ENCODE measurements around the gene USP31.
"Not testable (repeated sequence)": the region's sequence is repeated elsewhere in the genome, so short reads cannot be mapped to it uniquely, and the experiment has no call there.

USP31 gene

DNA sequence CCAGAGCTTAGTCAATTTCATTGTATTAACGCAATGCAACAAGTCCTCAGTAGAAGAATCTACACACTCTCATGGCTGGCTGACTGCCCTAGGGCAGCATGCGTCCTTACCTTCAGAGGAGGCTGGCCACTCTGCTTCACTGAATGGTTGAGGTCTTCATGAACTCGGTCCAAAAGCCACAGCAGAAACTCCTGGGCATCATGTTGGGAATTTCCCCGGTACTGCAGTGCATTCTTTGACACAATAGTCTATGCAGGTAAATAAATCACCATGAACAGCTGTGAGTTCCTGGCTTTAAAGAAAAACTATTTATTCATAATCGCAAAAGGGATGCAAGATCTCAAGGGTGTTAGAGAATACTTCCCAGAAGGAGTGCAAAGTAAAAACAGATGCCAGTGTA, 41.3 kb downstream of the USP31 start:
- TF ChIP-seq CTCF (IDR thresholded peaks at IDR 0.05; ENCODE audit: control insufficient read depth, extremely low read depth, insufficient read depth): no peak
- H3K4me3 ChIP-seq (ENCODE audit: low read depth, low read length): no peak overlapping the region
- no peak for DNase-seq (ENCODE audit: low read depth)

DNA sequence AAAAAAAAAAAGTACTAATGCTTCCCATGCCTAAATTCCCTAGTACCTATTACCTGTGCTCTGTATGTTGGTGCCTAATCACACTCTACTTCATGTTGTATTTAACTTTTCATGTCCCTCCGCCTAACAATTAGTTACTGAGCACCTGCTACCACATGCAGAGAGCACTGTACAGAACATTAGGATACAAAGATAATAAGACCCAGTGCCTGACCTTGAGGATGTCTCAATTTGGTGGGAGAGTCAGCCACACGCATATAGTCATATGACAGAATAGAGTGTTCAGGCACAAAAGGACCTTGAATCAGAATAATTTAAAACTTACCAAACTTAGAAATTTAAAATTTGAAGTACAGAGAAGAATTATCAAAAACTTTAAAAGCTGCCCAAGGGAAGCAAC, 42.1 kb downstream of the USP31 start:
- no peak for TF ChIP-seq CTCF (IDR thresholded peaks at IDR 0.05; ENCODE audit: control insufficient read depth, extremely low read depth, insufficient read depth)
- DNase-seq (ENCODE audit: low read depth): no peak
- no peak overlapping the region for H3K4me3 ChIP-seq (ENCODE audit: low read depth, low read length)

- no peak for TF ChIP-seq CTCF (IDR thresholded peaks at IDR 0.05; ENCODE audit: control insufficient read depth, extremely low read depth, insufficient read depth)
- DNase-seq (ENCODE audit: low read depth): peak; percentile 22
Observed at GRCh38 chr16:23105309-23105708, 43.9 kb downstream of the USP31 start.

DNA sequence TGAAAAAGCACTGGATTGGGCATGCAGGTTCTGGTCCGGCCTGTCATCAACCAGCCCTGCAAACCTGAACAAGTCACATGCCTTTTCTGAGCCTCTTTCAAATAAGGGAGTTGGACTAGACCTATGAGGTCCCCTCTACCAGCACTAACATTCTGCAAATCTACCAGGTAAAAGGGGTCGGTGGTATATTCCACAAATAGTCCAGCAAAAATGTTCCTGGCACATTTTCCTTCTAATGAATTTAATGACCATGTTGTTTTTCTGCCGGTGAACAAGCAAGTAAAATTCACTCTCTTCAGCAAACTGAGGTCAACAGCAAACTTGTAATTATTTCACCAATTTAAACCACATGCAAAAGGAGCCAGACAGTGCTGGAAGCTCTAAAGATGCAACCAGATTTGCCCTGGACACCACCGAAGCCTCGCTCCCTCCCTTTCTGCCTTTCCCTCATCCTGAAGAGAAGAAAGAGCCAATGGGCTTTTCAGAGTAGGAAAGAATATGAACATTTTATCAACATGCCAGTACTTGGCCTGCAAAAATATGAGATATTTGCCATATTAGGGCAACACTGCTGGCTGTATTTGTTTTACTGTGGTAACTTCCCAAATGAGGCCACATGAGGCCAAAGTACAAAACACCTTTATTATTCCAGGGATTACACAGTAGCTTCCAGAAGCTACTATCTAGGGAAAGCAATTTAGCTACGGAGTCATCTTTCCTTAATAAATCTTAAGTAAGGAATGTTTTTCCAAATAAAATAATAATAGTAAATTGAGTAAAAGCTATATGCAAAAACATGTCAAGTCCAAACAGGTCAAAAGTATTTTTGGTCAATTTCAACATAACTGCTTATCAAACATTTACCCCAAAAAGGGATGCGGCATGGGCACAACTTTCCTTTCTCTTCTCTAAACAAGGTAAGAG, 45.0 kb downstream of the USP31 start:
- TF ChIP-seq CTCF (IDR thresholded peaks at IDR 0.05; ENCODE audit: control insufficient read depth, extremely low read depth, insufficient read depth): no peak
- no peak overlapping the region for H3K4me3 ChIP-seq (ENCODE audit: low read depth, low read length)
- DNase-seq (ENCODE audit: low read depth): no peak

More at GRCh38 chr16:23105309-23105708, 43.9 kb downstream of the USP31 start:
- no peak overlapping the region for H3K4me3 ChIP-seq (ENCODE audit: low read depth, low read length)

- no peak for TF ChIP-seq CTCF (IDR thresholded peaks at IDR 0.05; ENCODE audit: control insufficient read depth, extremely low read depth, insufficient read depth)
- no peak for DNase-seq (ENCODE audit: low read depth)
- no peak overlapping the region for H3K4me3 ChIP-seq (ENCODE audit: low read depth, low read length)
Observed at GRCh38 chr16:23103603-23104002, 45.6 kb downstream of the USP31 start.

- TF ChIP-seq CTCF (IDR thresholded peaks at IDR 0.05; ENCODE audit: control insufficient read depth, extremely low read depth, insufficient read depth): no peak
- DNase-seq (ENCODE audit: low read depth): no peak
- no peak overlapping the region for H3K4me3 ChIP-seq (ENCODE audit: low read depth, low read length)
Observed at GRCh38 chr16:23101012-23101550, 48.2 kb downstream of the USP31 start.

- H3K4me3 ChIP-seq (ENCODE audit: low read depth, low read length); DNase-seq (ENCODE audit: low read depth): not testable (repeated sequence)
Observed at GRCh38 chr16:23096450-23096849, 52.8 kb downstream of the USP31 start.

GRCh38 chr16:23094136-23094535, 55.1 kb downstream of the USP31 start:
- not testable (repeated sequence) for DNase-seq (ENCODE audit: low read depth); H3K4me3 ChIP-seq (ENCODE audit: low read depth, low read length)
